ENCODE measurements around the gene CTBP2. TPM values are rescaled to one million over a fixed set of nuclear protein-coding genes. Genes with fewer than 3 reads are reported as not detected.
"Not testable (repeated sequence)": the region's sequence is repeated elsewhere in the genome, so short reads cannot be mapped to it uniquely, and the experiment has no call there.

CTBP2 gene
- total RNA-seq, 2 donors from 2014 or later = 32.0 to 49.0 TPM

- 92 to 93% methylated on average over 10 of the region's 10 CpGs for WGBS, 2 donors
- ATAC-seq (no peak), DNase-seq (no peak)
- H3K27me3 ChIP-seq = no peaks in the 10 kb centered on the region
- intact Hi-C loops (cut with DNase I) = loop anchor here (10.0 kb wide), 1 partner anchor 110 kb away; no protein-coding TSS in a partner anchor
- H3K4me1 ChIP-seq = peaks cover 9% of the 10 kb centered on the region
- no peaks in the 10 kb centered on the region for H3K9me3 ChIP-seq
- H3K36me3 ChIP-seq (replicated peaks in 1 of 2; ENCODE audit: insufficient read depth in 1 of 2, low read depth in 2 of 2) = no peaks in the 10 kb centered on the region
- no peak overlapping the region for H3K4me3 ChIP-seq
- no peak overlapping the region for H3K27ac ChIP-seq
- TF ChIP-seq CTCF (IDR thresholded peaks at IDR 0.05) (no peak), POLR2A (IDR thresholded peaks at IDR 0.05) (no peak)
Observed at GRCh38 chr10:125164421-125164820, 4.1 kb upstream of the CTBP2 start.

- Histone ChIP-seq H3K4me3 (no peak overlapping the region), H3K27ac (no peak overlapping the region), H3K4me1 (peaks cover 9% of the 10 kb centered on the region), H3K9me3 (no peaks in the 10 kb centered on the region), H3K27me3 (no peaks in the 10 kb centered on the region), H3K36me3 (replicated peaks in 1 of 2; ENCODE audit: insufficient read depth in 1 of 2, low read depth in 2 of 2) (no peaks in the 10 kb centered on the region)
- WGBS, 2 donors = 46 to 54% methylated on average over 5 of the region's 5 CpGs
- no peak for DNase-seq
- TF ChIP-seq CTCF (IDR thresholded peaks at IDR 0.05) = no peak
- no peak for TF ChIP-seq POLR2A (IDR thresholded peaks at IDR 0.05)
- intact Hi-C loops (cut with DNase I) = loop anchor here (10.0 kb wide), 1 partner anchor 109 kb away; no protein-coding TSS in a partner anchor
- ATAC-seq = no peak
Observed at GRCh38 chr10:125163803-125164202, 3.4 kb upstream of the CTBP2 start.

- H3K36me3 ChIP-seq (replicated peaks in 1 of 2; ENCODE audit: insufficient read depth in 1 of 2, low read depth in 2 of 2); H3K27me3 ChIP-seq; H3K4me1 ChIP-seq; DNase-seq; H3K4me3 ChIP-seq; H3K27ac ChIP-seq; ATAC-seq; H3K9me3 ChIP-seq: not testable (repeated sequence)
- WGBS, 2 donors = 95 to 96% methylated on average over 19 of the region's 19 CpGs
- intact Hi-C loops (cut with DNase I) = loop anchor here (10.0 kb wide), 1 partner anchor 109 kb away; no protein-coding TSS in a partner anchor
Observed at GRCh38 chr10:125163312-125163711, 2.9 kb upstream of the CTBP2 start.

DNA sequence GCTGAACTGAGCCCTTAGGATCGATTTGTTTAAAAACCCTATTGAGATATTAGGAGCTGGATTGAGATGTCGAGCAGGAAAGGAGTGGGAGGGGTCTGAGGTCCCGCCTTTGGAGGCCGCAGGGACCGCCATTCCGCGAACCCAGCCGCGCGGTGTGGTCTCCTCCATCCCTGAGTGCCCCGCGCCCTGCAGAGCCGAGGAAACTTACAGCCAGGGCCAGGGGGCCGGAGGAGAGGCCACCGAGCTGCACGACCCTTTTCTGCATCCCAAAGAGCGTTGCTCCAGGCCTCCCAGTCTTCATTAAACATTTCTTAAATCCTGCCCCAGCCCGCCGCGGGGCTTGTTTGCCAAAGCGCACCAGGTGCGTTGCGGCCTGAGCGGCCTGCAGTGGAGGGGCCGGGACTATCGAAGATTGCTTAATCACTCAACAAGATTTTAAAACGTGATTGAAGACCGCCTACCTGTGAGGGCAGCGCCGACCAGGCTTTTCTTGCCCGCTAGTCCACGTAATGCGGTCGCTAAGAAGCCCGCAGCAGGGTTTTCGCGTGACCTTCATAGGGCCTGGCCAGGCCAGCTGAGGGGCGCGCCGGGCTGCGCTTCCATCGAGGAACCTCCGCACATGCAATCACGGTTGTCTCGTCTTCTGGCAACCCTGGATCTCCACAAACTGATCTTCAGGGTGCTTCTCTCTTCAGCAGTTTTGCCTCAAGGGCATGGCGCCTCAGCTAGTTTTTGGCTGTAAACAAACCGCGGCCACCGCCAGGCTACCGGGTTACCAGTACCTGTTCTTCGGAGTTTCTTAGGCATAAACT, 2.0 kb upstream of the CTBP2 start:
- intact Hi-C loops (cut with DNase I) = loop anchor here (10.0 kb wide), 1 partner anchor 108 kb away; no protein-coding TSS in a partner anchor
- TF ChIP-seq POLR2A (IDR thresholded peaks at IDR 0.05) (no peak), CTCF (IDR thresholded peaks at IDR 0.05) (no peak)
- Histone ChIP-seq H3K4me1 (peaks cover 14% of the 10 kb centered on the region), H3K4me3 (peak overlapping the region in 1 of 2 donors; percentile 27), H3K27me3 (no peaks in the 10 kb centered on the region), H3K9me3 (no peaks in the 10 kb centered on the region), H3K36me3 (replicated peaks in 1 of 2; ENCODE audit: insufficient read depth in 1 of 2, low read depth in 2 of 2) (no peaks in the 10 kb centered on the region), H3K27ac (peak overlapping the region; percentile 89 to 100 (median 98))
- no peak for ATAC-seq
- DNase-seq = peak in 1 of 4 donors; percentile 54
- WGBS, 2 donors = 68 to 93% methylated on average over 36 to 51 of the region's 51 CpGs

DNA sequence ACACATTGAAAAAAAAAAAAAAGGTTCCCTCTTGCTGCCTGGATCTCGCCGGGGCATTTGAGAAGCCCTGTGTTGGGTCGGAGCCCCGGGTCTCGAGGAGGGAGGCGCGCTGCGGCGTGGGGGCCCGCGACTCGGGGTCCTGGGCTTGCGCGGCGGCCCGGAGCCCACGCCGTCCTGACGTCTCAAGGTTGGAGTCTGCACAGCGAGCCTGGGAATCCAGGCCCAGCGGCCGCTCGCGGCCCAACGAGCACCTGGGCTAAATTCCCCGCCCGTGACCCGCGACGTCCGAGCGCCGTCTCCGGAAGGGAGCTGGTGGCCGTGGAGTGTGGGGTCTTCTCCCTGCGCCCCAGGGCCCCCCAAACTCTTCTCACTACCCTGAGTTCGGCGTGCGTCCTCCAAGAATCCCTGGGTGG, 1.4 kb upstream of the CTBP2 start:
- Histone ChIP-seq H3K27ac (peak overlapping the region; percentile 89 to 100 (median 98)), H3K27me3 (no peaks in the 10 kb centered on the region), H3K4me1 (peaks cover 20% of the 10 kb centered on the region), H3K4me3 (peak overlapping the region; percentile 27 to 77), H3K36me3 (replicated peaks in 1 of 2; ENCODE audit: insufficient read depth in 1 of 2, low read depth in 2 of 2) (no peaks in the 10 kb centered on the region), H3K9me3 (no peaks in the 10 kb centered on the region)
- peak; percentile 2 for ATAC-seq
- 2 to 4% methylated on average over 5 to 38 of the region's 39 CpGs for WGBS, 2 donors
- intact Hi-C loops (cut with DNase I) = loop anchor here (10.0 kb wide), 1 partner anchor 107 kb away; no protein-coding TSS in a partner anchor
- DNase-seq = peak in 2 of 4 donors; percentile 39 to 64
- TF ChIP-seq CTCF (IDR thresholded peaks at IDR 0.05) (no peak), POLR2A (IDR thresholded peaks at IDR 0.05) (peak in 1 of 3 donors; percentile 9)
